Osteoblast (primary cell): ENCODE results near the gene SLC6A19. TPM values are rescaled to one million over a fixed set of nuclear protein-coding genes. Genes with fewer than 3 reads are reported as not detected.

Experiments
- DNase-seq: peaks from one replicate; pipeline ENCODE4 v3.0.0; 2011; ENCODE audit warnings: low spot score, mixed read lengths; ENCODE audit not compliant: insufficient read length; ENCODE audit errors: missing footprints
- H2AFZ ChIP-seq: 2 replicates; pipeline ENCODE4 v1.6.0; 2011; ENCODE audit warnings: mild to moderate bottlenecking, low read length
- H3K27ac ChIP-seq: 2 replicates; pipeline ENCODE4 v1.5.1; 2011; ENCODE audit warnings: mild to moderate bottlenecking, low read depth, low read length, moderate library complexity
- H3K27me3 ChIP-seq: 2 replicates; pipeline ENCODE4 v1.6.0; 2012; ENCODE audit warnings: mild to moderate bottlenecking, control low read depth, inconsistent platforms, low read length, moderate library complexity; ENCODE audit not compliant: insufficient read depth
- H3K36me3 ChIP-seq: 2 replicates; pipeline ENCODE4 v1.5.1; 2011; ENCODE audit warnings: mild to moderate bottlenecking, low read length, control low read depth, moderate library complexity; ENCODE audit not compliant: insufficient read depth
- H3K4me1 ChIP-seq: 2 replicates; pipeline ENCODE4 v1.5.1; 2011; ENCODE audit warnings: mild to moderate bottlenecking, low read length, control low read depth, moderate library complexity; ENCODE audit not compliant: insufficient read depth
- H3K4me2 ChIP-seq: 2 replicates; pipeline ENCODE4 v1.6.0; 2011; ENCODE audit warnings: mild to moderate bottlenecking, low read length; ENCODE audit not compliant: insufficient read depth
- H3K4me3 ChIP-seq: fragments of 200-600 bp; sonication (generic); 3 replicates; pipeline ENCODE4 v1.5.1; 2012; ENCODE audit warnings: mild to moderate bottlenecking, low read length, inconsistent platforms; ENCODE audit not compliant: insufficient read depth
- H3K79me2 ChIP-seq: 2 replicates; pipeline ENCODE4 v1.6.0; 2012; ENCODE audit warnings: mild to moderate bottlenecking, low read length, control low read depth, inconsistent platforms; ENCODE audit not compliant: insufficient read depth
- H3K9me3 ChIP-seq: 2 replicates; pipeline ENCODE4 v1.5.1; 2011; ENCODE audit warnings: low read depth, low read length, control low read depth
- H4K20me1 ChIP-seq: 2 replicates; pipeline ENCODE4 v1.6.0; 2012; ENCODE audit warnings: mild to moderate bottlenecking, low read length, control low read depth; ENCODE audit not compliant: insufficient read depth
- CTCF ChIP-seq: IDR thresholded peaks from 2 replicates; pipeline ENCODE4 v1.5.1; 2011; ENCODE audit warnings: mild to moderate bottlenecking, low read depth, low read length, moderate library complexity; ENCODE audit errors: extremely low read depth
- total RNA-seq: library from RNA; depleted of rRNA; stranded (reverse); fragments of >200 nt; gene quantifications from 2 replicates; pipeline ENCODE4 v1.2.3, GENCODE V29; 2012

SLC6A19 gene
- total RNA-seq, 1 donor = not detected

DNA sequence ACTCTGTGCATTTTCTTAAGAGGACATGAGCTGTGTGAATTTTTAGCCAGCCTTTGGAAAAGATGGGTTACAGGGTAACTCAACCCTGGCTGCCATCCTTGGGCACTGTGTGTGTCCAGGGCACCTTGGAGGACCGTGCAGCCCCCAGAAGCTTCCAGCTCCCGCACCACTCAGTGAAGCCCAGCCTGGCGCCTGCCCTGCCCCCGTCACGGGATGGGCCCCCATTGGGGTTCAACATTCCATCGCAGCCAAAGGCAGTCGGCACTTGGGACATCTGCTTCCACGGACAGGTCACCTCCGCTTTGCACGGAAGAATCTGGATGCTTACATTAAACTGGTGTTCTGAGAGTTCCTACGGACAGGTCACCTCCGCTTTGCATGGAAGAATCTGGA is 21.9 kb downstream of the SLC6A19 start:
- no peak overlapping the region for H3K27ac ChIP-seq
- TF ChIP-seq CTCF = no peak
- H3K79me2 ChIP-seq = no peaks in the 10 kb centered on the region
- H3K4me2 ChIP-seq = no peak overlapping the region
- no peaks in the 10 kb centered on the region for H3K4me1 ChIP-seq
- H3K9me3 ChIP-seq = no peaks in the 10 kb centered on the region
- DNase-seq = no peak
- peaks cover 3% of the 10 kb centered on the region for H3K27me3 ChIP-seq
- no peaks in the 10 kb centered on the region for H4K20me1 ChIP-seq
- H3K36me3 ChIP-seq = no peaks in the 10 kb centered on the region
- no peak overlapping the region for H3K4me3 ChIP-seq
- H2AFZ ChIP-seq = no peak overlapping the region

DNA sequence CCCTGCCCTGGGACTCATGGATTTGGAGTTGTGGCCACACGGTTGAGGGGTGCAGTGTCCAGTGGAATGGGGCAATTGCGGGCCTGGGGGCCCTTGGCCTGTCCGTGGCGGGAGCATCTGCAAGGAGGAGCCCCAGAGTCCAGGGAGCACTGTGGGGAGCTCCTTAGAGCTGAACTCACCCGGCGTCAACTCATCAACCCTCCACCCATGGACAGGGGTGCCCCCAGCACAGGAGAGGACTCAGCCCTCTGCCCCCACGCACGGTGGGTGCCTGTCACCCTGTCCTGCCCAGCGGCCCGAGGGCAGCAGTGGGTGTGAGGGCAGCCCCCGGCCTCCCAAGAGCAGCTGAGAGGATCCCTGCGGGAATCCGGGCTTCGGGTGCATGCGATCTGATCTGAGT is 23.2 kb downstream of the SLC6A19 start:
- H3K4me2 ChIP-seq = no peak overlapping the region
- H4K20me1 ChIP-seq = no peaks in the 10 kb centered on the region
- no peaks in the 10 kb centered on the region for H3K4me1 ChIP-seq
- H3K27me3 ChIP-seq = peaks cover 10% of the 10 kb centered on the region
- H3K27ac ChIP-seq = no peak overlapping the region
- H2AFZ ChIP-seq = no peak overlapping the region
- H3K36me3 ChIP-seq = no peaks in the 10 kb centered on the region
- DNase-seq = no peak
- H3K79me2 ChIP-seq = no peaks in the 10 kb centered on the region
- no peak for TF ChIP-seq CTCF
- H3K9me3 ChIP-seq = no peaks in the 10 kb centered on the region
- H3K4me3 ChIP-seq = no peak overlapping the region

DNA sequence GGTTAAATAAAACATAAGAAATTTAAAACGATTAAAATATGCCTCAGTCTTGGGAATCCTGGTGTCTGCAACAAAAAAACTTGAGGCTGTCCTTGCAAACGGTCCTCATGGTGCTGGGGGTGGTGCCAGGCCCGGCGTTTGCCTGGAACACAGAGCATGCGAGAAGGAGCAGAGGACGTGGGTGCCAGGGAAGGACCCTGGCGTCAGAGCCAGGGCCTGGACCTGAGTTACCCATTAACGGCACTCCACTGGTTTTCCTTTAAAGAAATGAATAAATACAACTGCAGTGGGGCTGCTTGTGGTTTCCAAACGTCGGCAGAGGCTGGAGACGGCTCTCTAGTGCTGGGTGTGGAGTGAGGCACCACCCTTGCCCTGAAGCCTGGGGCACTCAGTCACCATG is 23.7 kb downstream of the SLC6A19 start, which contains the start of gene SLC6A18:
SLC6A18 (plus strand) TSS at position 301 of the 400 bp plus-strand sequence; CDS start at position 398, 97 bp downstream.
- DNase-seq = no peak
- no peak for TF ChIP-seq CTCF
- H4K20me1 ChIP-seq = no peaks in the 10 kb centered on the region
- H3K4me2 ChIP-seq = no peak within 1 kb of the TSS
- no peaks in the 10 kb centered on the region for H3K79me2 ChIP-seq
- H2AFZ ChIP-seq = no peak within 1 kb of the TSS
- no peak within 1 kb of the TSS for H3K27ac ChIP-seq
- peaks cover 10% of the 10 kb centered on the region for H3K27me3 ChIP-seq
- no peaks in the 10 kb centered on the region for H3K4me1 ChIP-seq
- H3K4me3 ChIP-seq = no peak within 1 kb of the TSS
- no peaks in the 10 kb centered on the region for H3K36me3 ChIP-seq
- H3K9me3 ChIP-seq = no peaks in the 10 kb centered on the region

GRCh38 chr5:1226231-1226630 is 24.8 kb downstream of the SLC6A19 start:
- H3K27ac ChIP-seq = no peak overlapping the region
- H2AFZ ChIP-seq = no peak overlapping the region
- H3K36me3 ChIP-seq = no peaks in the 10 kb centered on the region
- H3K4me2 ChIP-seq = no peak overlapping the region
- no peak for DNase-seq
- H4K20me1 ChIP-seq = no peaks in the 10 kb centered on the region
- H3K9me3 ChIP-seq = no peaks in the 10 kb centered on the region
- H3K27me3 ChIP-seq = peaks cover 10% of the 10 kb centered on the region
- TF ChIP-seq CTCF = no peak
- no peak overlapping the region for H3K4me3 ChIP-seq
- H3K4me1 ChIP-seq = no peaks in the 10 kb centered on the region
- H3K79me2 ChIP-seq = no peaks in the 10 kb centered on the region
